GM12878 (cell line): ENCODE results near the gene HUWE1. TPM values are rescaled to one million over a fixed set of nuclear protein-coding genes. Genes with fewer than 3 reads are reported as not detected.

ENCODE experiments used
- ATAC-seq: fragments of 200-7000 bp; cut with Tn5 transposase; 3 replicates; pipeline ENCODE4 v1.9.1; 2020; ENCODE audit warnings: mild to moderate bottlenecking, moderate library complexity
- BruUV-seq: library from RNA; stranded (reverse); fragments of 400-500 nt; replicated peaks from 2 replicates; lab custom pipeline; 2021; lab: Mats Ljungman, UMichigan
- CTCF ChIA-PET: fragments of 300-600 bp; sonication (Branson Sonifier 250); formaldehyde crosslinking; extraction: SDS; loops from one replicate; lab custom pipeline; 2021; ENCODE audit warnings: inconsistent platforms; lab: Yijun Ruan, JAX
- POLR2A ChIA-PET: fragments of 350-600 bp; formaldehyde crosslinking; extraction: SDS; loops from one replicate; lab custom pipeline; 2021; ENCODE audit warnings: inconsistent platforms; lab: Charles Lee
- RAD21 ChIA-PET: fragments of 300-600 bp; sonication (Branson Sonifier 250); formaldehyde crosslinking; loops from one replicate; lab custom pipeline; 2023; ENCODE audit warnings: antibody characterized with exemption; ENCODE audit not compliant: unreplicated experiment; lab: Charles Lee
- SMC1A ChIA-PET: fragments of 300-600 bp; sonication (Branson Sonifier 250); formaldehyde crosslinking; loops from one replicate; lab custom pipeline; 2023; ENCODE audit not compliant: unreplicated experiment, uncharacterized antibody; lab: Charles Lee
- DNase-seq: peaks from one replicate; pipeline ENCODE4 v3.0.0-alpha.2; 2011; ENCODE audit warnings: low read depth, low spot score
- FAIRE-seq: peaks from 3 replicates; lab custom pipeline; 2011; peaks lifted over from hg19 to GRCh38; lab: Jason Lieb, UNC
- H2AFZ ChIP-seq: 2 replicates; pipeline ENCODE4 v1.6.0; 2011; ENCODE audit warnings: low read depth, low read length, control low read depth; ENCODE audit not compliant: control insufficient read depth
- H3K27ac ChIP-seq: 2 replicates; pipeline ENCODE4 v1.5.1; 2011; ENCODE audit warnings: control low read depth; ENCODE audit not compliant: control insufficient read depth, insufficient read depth
- H3K27me3 ChIP-seq, 2 experiments: replicated peaks in 1 of 2; 2 replicates each; pipeline versions ENCODE4 v1.6.0 to v1.6.1; 2011; ENCODE audit warnings: low read length in 1 of 2; ENCODE audit not compliant: control insufficient read depth in 2 of 2, insufficient read depth in 2 of 2
- H3K36me3 ChIP-seq, 2 experiments: 2 replicates each; pipeline ENCODE4 v1.5.1; 2011; ENCODE audit warnings: low read length in 1 of 2; ENCODE audit not compliant: control insufficient read depth in 2 of 2, insufficient read depth in 2 of 2
- H3K4me1 ChIP-seq: 2 replicates; pipeline ENCODE4 v1.6.1; 2011; ENCODE audit warnings: mild to moderate bottlenecking, low read length, moderate library complexity, mixed read lengths; ENCODE audit not compliant: control insufficient read depth, insufficient read depth
- H3K4me2 ChIP-seq: 2 replicates; pipeline ENCODE4 v1.6.0; 2011; ENCODE audit warnings: control low read depth; ENCODE audit not compliant: control insufficient read depth, insufficient read depth
- H3K4me3 ChIP-seq: fragments of 200-600 bp; sonication (generic); 2 replicates; pipeline ENCODE4 v1.5.1; 2016
- H3K79me2 ChIP-seq: 2 replicates; pipeline ENCODE4 v1.6.0; 2011; ENCODE audit warnings: low read length; ENCODE audit not compliant: control insufficient read depth, insufficient read depth
- H3K9ac ChIP-seq: 2 replicates; pipeline ENCODE4 v1.8.0; 2011; ENCODE audit warnings: low read length, control low read depth, mixed read lengths; ENCODE audit not compliant: control insufficient read depth, insufficient read depth
- H3K9me3 ChIP-seq: replicated peaks from 3 replicates; pipeline ENCODE4 v1.5.1; 2011; ENCODE audit warnings: mild to moderate bottlenecking, low read length; ENCODE audit not compliant: control insufficient read depth, insufficient read depth
- H4K20me1 ChIP-seq: 2 replicates; pipeline ENCODE4 v1.6.0; 2011; ENCODE audit not compliant: control insufficient read depth, insufficient read depth
- CREM ChIP-seq: IDR thresholded peaks from 2 replicates; pipeline ENCODE4 v1.6.1; 2014; ENCODE audit warnings: antibody characterized with exemption, low read depth
- IRF4 ChIP-seq: IDR thresholded peaks from 2 replicates; pipeline ENCODE4 v1.6.1; 2011; ENCODE audit warnings: low read depth, low read length
- MEF2A ChIP-seq: IDR thresholded peaks from 2 replicates; pipeline ENCODE4 v1.6.1; 2011; ENCODE audit warnings: low read depth, mild to moderate bottlenecking, low read length, moderate library complexity; ENCODE audit not compliant: insufficient read depth
- MXI1 ChIP-seq: fragments of 150-350 bp; IDR thresholded peaks from 2 replicates; pipeline ENCODE4 v1.6.1; 2011; ENCODE audit warnings: low read depth, mild to moderate bottlenecking, inconsistent platforms, low read length, improper control_type of control experiment
- NFYA ChIP-seq: IDR thresholded peaks from 2 replicates; pipeline ENCODE4 v1.6.1; 2011; ENCODE audit warnings: low read depth, mild to moderate bottlenecking, low read length, improper control_type of control experiment, borderline replicate concordance
- NR2C2 ChIP-seq: IDR thresholded peaks from 2 replicates; pipeline ENCODE4 v1.6.1; 2011; ENCODE audit warnings: borderline replicate concordance, low read depth; ENCODE audit not compliant: control insufficient read depth, insufficient read length
- RFX5 ChIP-seq: IDR thresholded peaks from 2 replicates; pipeline ENCODE4 v1.6.1; 2011; ENCODE audit warnings: low read depth, low read length, improper control_type of control experiment
- SUZ12 ChIP-seq: fragments of 200-600 bp; sonication (generic); IDR thresholded peaks from one replicate; pipeline ENCODE4 v1.6.1; 2018; ENCODE audit warnings: antibody characterized with exemption, mild to moderate bottlenecking; ENCODE audit not compliant: unreplicated experiment
- WGBS: methylation state at CpG from one replicate; pipeline ENCODE4 v1.1.6; 2016; ENCODE audit warnings: low lambda C conversion rate; ENCODE audit not compliant: insufficient replicate concordance, insufficient coverage; ENCODE audit errors: missing lambda C conversion rate; 5-methylcytosine and 5-hydroxymethylcytosine counted together
- in situ Hi-C: fragments of 300-500 bp; cut with MboI; formaldehyde crosslinking; loops from 9 replicates; pipeline ENCODE4 v1.14.3; 2018; ENCODE audit warnings: mixed read lengths
- intact Hi-C: fragments of 100-400 bp; cut with micrococcal nuclease; formaldehyde crosslinking; loops from one replicate; pipeline ENCODE4 v1.14.2; 2022; ENCODE audit not compliant: unreplicated experiment
- polyA plus RNA-seq, 11 experiments: library from polyadenylated mRNA; depleted of rRNA in 4 of 11; unstranded in 6 of 11; stranded (reverse) in 5 of 11; fragments of >200 nt; fragmentation: Nextera tagmentation in 4 of 11; fragmentation: Illumina TruSeq in 1 of 11; extraction: Ambion mirVana in 4 of 11; extraction: Trizol in 1 of 11; gene quantifications; 1 replicate in 1 of 11; 2 replicates in 10 of 11; pipeline versions ENCODE4 v1.2.1 to v1.2.3, GENCODE V29; 2011 to 2016; ENCODE audit warnings: inconsistent platforms in 2 of 11, missing spikeins in 2 of 11, low read depth in 1 of 11
- total RNA-seq, 4 experiments: library from RNA; depleted of rRNA in 3 of 4; stranded (reverse); fragments of >200 nt in 3 of 4; fragmentation: Illumina TruSeq in 1 of 4; extraction: Trizol in 1 of 4; gene quantifications; 2 replicates each; pipeline versions ENCODE4 v1.2.1 to v1.2.3, GENCODE V29; 2013 to 2021
- TF ChIP-seq, protein P1 (sequence below): IDR thresholded peaks from 2 replicates; pipeline ENCODE4 v1.6.1; 2012; ENCODE audit warnings: low read depth, low read length, improper control_type of control experiment
- TF ChIP-seq, protein P2 (sequence below): fragments of 450-650 bp; IDR thresholded peaks from 2 replicates; pipeline ENCODE4 v1.6.1; 2014; ENCODE audit warnings: mild to moderate bottlenecking
- TF ChIP-seq, protein P3 (sequence below): fragments of 450-650 bp; IDR thresholded peaks from 2 replicates; pipeline ENCODE4 v1.6.1; 2017; ENCODE audit warnings: mild to moderate bottlenecking, low read depth, inconsistent platforms; ENCODE audit not compliant: poor library complexity, severe bottlenecking
- TF ChIP-seq, protein P4 (sequence below): fragments of 150-350 bp; IDR thresholded peaks from 2 replicates; pipeline ENCODE4 v1.6.1; 2014; ENCODE audit warnings: mild to moderate bottlenecking, low read depth, low read length

HUWE1 gene
- total and polyA plus RNA-seq, 10 of the 15 experiments (the other 5 are each of a cell fraction or from before 2014, with no cell fraction given), result 35.9 to 280 (median 100) TPM

DNA sequence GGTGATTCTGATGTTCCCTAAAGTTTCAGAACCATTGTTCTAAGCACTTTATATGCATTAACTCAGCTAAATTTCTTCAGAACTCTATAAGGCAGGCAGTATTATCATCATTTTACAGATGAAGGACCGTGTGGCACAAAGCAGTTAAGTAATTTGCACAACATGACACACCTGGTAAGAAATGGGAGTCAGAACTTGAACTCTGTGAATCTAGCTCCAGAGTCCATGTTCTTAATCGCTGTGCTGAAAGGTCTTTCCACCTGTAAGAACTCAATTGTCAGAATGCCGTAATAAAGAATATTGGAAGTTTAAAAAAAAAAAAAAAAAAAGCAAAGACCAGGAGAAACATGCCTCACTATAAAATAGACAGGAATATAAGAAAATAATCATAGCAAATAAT lies 9.2 kb downstream of the HUWE1 start:
- Histone ChIP-seq H3K27me3 (no peaks in the 10 kb centered on the region), H3K36me3 (peaks cover 0 to 7% of the 10 kb centered on the region in 2 experiments; a peak in 2 of 4 replicates), H3K4me3 (no peak overlapping the region), H3K9me3 (no peaks in the 10 kb centered on the region), H4K20me1 (no peaks in the 10 kb centered on the region), H3K9ac (no peak overlapping the region), H3K4me2 (no peak overlapping the region), H3K79me2 (peaks cover 61% of the 10 kb centered on the region), H2AFZ (no peak overlapping the region), H3K27ac (no peak overlapping the region), H3K4me1 (no peaks in the 10 kb centered on the region)
- SMC1A ChIA-PET, result interaction anchor here (0.7 to 1.7 kb wide), 3 partner anchors 9 to 53 kb away, joined by 3 to 5 read pairs (median 4); partner anchors contain the start of gene HUWE1
- no peak for FAIRE-seq
- RAD21 ChIA-PET, result no interaction called here
- CTCF ChIA-PET, result no interaction called here
- DNase-seq, result no peak
- in situ Hi-C loops (no loop called here), intact Hi-C loops (no loop called here)
- TF ChIP-seq CREM (no peak), RFX5 (no peak), MXI1 (no peak), NR2C2 (no peak), MEF2A (no peak), NFYA (no peak), SUZ12 (no peak), IRF4 (no peak)
- TF ChIP-seq, protein P1, sequence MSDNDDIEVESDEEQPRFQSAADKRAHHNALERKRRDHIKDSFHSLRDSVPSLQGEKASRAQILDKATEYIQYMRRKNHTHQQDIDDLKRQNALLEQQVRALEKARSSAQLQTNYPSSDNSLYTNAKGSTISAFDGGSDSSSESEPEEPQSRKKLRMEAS, result no peak
- TF ChIP-seq, protein P2, sequence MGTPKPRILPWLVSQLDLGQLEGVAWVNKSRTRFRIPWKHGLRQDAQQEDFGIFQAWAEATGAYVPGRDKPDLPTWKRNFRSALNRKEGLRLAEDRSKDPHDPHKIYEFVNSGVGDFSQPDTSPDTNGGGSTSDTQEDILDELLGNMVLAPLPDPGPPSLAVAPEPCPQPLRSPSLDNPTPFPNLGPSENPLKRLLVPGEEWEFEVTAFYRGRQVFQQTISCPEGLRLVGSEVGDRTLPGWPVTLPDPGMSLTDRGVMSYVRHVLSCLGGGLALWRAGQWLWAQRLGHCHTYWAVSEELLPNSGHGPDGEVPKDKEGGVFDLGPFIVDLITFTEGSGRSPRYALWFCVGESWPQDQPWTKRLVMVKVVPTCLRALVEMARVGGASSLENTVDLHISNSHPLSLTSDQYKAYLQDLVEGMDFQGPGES, result no peak
- TF ChIP-seq, protein P3, sequence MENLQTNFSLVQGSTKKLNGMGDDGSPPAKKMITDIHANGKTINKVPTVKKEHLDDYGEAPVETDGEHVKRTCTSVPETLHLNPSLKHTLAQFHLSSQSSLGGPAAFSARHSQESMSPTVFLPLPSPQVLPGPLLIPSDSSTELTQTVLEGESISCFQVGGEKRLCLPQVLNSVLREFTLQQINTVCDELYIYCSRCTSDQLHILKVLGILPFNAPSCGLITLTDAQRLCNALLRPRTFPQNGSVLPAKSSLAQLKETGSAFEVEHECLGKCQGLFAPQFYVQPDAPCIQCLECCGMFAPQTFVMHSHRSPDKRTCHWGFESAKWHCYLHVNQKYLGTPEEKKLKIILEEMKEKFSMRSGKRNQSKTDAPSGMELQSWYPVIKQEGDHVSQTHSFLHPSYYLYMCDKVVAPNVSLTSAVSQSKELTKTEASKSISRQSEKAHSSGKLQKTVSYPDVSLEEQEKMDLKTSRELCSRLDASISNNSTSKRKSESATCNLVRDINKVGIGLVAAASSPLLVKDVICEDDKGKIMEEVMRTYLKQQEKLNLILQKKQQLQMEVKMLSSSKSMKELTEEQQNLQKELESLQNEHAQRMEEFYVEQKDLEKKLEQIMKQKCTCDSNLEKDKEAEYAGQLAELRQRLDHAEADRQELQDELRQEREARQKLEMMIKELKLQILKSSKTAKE, result no peak
- TF ChIP-seq, protein P4, sequence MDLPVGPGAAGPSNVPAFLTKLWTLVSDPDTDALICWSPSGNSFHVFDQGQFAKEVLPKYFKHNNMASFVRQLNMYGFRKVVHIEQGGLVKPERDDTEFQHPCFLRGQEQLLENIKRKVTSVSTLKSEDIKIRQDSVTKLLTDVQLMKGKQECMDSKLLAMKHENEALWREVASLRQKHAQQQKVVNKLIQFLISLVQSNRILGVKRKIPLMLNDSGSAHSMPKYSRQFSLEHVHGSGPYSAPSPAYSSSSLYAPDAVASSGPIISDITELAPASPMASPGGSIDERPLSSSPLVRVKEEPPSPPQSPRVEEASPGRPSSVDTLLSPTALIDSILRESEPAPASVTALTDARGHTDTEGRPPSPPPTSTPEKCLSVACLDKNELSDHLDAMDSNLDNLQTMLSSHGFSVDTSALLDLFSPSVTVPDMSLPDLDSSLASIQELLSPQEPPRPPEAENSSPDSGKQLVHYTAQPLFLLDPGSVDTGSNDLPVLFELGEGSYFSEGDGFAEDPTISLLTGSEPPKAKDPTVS, result no peak
- POLR2A ChIA-PET, result interaction anchor here (1.1 kb wide), 1 partner anchor 53 kb away, joined by 4 read pairs; no protein-coding TSS in a partner anchor
- ATAC-seq, result no peak
- WGBS, result 54% methylated on average over 3 of the region's 3 CpGs
- BruUV-seq, result TSS peak; percentile 6
